GM21367 (cell line): ENCODE measurements around the gene TRIM59.

Experiments used
- ATAC-seq: cut with Tn5 transposase; IDR thresholded peaks from one replicate; pipeline ENCODE4 v1.9.1; 2021; ENCODE audit not compliant: unreplicated experiment

Gene TRIM59

DNA sequence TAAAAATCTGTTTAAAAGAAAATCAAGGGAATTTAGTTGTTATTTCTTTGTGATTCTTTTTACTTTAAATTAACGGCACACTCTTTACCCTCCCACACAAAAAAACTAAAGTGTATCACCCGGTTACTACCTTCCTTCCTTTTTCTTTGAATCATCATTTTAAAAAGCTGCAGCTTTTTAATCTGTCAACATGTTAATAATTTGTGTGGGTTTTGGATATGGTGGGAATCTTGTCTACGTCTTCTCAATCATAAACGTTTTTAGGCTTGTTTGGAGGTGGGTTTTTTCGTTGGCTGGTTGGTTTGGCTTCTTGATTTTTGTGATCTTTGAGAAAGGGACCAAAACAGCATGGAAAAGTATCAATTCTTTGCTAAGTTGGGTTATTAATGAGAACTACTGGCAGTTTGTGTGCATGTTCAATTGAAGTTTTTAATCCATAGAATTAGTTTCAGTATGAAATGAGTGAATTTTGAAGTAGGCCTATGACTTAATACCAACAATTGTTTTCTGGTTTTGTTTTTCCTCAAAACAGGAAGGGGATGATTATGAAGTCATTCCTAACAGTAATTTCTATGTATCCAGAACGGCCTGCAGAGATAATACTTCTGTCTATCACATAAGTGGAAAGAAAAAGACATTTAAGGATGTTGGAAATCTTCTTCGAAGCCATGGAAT is 45.7 kb downstream of the TRIM59 start:
- no peak for ATAC-seq

DNA sequence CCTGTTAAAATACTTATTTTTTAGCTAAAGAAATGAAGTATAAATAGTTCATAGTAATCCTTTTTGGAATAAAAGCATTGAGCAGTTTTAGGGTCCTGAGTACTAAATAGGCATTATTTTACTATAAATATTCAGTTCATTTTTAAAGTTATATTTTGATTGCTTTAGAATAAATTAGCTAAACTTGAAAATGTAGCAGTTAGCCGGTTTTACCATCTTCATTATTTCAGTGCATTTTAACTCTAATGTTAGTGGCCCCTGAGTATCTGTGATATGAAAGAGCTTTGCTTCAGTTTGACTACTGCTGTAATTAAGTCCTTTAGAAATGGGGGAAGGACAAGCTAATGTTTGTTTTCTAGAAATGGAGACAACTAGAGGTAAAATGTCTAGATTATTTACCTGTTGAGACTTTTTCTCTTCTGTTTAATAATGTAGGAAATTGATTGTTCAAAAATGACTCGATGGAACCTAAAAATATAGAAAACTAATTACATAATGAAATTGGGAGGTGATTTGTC is 46.5 kb downstream of the TRIM59 start:
- ATAC-seq: no peak

DNA sequence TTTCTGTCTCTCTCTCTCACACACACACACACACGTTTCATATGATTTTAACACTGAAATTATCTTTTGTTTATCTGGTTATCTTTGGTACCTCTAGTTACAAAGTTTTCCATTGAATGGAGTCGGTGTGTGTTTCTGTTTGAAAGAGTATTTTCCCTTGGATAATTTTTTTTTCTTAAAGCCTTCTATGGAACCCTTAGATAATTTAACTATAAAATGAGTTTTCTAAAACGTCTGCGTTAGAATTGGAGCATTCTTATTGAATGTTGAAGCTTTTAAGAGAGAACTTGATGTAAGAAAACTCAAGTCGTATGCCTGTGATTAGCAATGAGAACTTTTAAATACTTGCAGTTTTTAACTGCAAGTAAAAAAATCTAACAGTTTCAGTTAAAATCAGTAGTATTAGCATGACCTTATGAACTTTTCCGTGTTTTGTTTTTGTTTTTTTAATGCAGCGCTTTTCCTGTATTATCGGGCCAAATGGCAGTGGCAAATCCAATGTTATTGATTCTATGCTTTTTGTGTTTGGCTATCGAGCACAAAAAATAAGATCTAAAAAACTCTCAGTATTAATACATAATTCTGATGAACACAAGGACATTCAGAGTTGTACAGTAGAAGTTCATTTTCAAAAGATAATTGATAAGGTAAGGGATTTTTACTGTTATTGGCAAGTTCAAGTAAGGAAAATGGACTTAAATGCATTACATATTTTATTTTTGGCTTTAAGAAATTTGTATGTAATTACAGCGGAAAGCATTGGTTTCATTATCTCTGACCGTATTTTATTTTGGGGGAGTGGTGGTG is 47.2 kb downstream of the TRIM59 start:
- no peak for ATAC-seq

DNA sequence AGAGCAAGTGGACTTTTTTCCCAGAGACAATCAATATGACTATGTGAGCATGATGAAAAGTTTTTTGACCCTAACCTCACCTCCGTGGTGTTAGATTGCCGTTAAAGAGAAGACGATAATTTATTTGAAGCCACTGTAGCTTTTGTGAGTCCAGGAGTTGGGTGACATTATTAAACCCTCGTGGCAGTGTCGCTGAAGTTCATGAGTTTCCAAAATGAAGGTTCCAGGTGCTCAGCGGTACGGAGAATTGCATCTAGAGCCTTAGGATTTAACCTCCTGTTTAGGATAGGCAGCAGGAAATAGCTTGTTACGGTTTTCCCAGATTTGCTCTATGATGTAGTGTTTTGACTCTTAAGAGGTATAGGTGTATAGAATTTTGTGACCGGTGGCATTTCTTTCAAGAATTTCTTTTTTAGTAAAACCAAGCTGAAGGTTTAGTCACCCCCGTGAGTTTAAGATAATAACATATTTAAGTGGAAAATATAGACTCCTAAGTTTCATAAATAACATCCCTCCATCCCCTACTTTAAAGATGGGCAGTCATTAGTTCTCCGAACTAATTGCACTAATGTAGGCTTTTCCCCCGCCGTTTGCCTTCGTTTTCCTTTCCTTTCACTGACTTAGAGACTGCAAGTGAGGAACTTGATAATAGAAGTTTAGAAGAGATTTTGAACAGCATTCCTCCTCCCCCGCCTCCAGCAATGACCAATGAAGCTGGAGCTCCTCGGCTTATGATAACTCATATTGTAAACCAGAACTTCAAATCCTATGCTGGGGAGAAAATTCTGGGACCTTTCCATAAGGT is 48.1 kb downstream of the TRIM59 start:
- ATAC-seq: no peak

DNA sequence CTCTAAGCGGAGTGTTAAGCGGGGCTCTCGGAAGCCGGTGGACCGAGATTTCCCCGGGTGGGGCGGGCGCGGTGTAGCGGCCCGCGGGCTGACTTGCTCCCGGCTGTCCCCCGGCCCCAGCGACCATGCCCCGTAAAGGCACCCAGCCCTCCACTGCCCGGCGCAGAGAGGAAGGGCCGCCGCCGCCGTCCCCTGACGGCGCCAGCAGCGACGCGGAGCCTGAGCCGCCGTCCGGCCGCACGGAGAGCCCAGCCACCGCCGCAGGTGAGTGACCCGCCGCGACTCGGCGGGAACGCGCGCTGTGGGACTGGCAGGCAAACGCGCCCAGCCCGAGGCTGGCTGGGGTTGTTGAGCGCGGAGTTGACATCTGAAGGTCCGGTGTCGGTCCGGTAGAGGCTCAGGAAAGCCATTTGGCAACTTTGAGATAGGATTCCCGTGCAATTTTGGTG is 48.9 kb downstream of the TRIM59 start:
- no peak for ATAC-seq

DNA sequence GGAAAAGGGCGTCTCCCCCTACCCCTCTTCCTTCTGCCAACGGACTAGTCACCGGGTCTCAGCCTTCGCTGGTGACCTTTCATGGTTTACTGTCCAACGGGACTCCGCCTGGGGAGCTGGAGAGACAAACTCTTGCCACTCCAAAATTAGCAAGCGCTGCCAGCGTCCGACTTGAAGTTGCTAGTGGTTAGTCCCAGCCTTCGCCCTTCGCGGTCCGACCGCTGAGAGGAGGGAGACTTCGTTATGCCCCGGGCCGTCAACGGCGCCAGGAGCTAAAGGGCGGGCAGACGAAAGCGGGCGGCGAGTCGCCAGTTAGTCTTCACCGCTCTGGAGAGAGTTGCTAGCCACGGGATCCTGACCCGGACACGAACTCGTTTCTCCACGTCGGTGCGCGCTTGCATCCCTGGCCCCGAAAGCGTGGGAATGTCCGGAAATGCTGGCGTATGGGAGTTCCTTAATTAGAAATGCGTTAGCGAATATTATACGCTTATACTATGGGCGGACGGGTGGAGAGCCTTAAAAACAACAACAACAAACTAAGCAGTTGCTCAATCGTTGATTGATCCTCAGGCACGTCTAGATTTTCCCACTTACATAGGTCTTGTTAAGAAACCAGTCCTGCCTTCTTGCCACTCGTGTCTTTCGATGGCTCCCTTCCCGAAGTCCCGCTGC is 49.4 kb downstream of the TRIM59 start:
- ATAC-seq: peak; percentile 3

DNA sequence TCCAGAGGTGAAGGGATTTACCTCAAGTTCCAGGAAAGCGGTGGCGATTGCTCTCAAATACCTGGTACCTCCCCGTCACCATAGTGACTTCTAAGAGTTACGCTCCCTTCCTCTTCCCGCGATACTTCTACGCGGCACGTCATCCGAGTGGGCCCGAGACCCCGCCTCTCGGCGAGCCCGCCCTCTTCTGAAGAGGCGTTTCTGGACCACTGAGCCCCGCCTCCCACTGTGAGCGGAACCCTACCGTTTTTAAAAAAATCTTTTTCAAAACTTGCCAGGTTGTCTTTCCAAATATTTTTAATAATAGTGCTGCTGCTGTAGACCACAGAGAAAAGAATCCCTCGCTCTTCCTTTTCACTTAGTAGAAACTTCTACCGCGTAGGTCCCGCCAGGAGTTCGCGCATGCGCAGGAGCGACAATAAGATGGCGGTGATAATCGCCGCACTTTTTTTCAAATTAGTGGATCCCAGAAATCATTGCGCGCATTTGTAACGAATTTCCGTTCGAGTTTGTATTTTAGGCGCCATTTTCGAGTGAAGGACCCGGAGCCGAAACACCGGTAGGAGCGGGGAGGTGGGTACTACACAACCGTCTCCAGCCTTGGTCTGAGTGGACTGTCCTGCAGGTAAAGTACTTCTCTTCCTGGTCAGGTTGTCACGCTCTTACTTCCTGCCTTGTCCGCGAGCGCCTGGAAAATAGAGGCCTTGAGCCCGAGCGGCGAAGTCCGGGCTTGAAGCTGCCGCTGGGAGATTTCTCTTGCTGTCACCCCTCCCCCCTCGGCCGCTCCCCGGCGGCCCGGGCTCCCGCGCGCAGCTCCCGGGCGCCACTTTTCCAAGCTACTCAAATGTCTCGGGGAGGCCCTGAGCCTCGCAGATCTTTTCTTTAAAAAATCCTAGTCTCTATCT is 50.2 kb downstream of the TRIM59 start, which contains the start of the genes IFT80 and SMC4:
Gene IFT80, minus strand, starts transcription at position 101 of the 905 bp plus-strand sequence. CDS start 14,625 bp downstream, outside the sequence.
Gene SMC4, plus strand, starts transcription at position 526 of the 905 bp plus-strand sequence. CDS start 1,177 bp downstream, outside the sequence.
- ATAC-seq: peak; percentile 95

DNA sequence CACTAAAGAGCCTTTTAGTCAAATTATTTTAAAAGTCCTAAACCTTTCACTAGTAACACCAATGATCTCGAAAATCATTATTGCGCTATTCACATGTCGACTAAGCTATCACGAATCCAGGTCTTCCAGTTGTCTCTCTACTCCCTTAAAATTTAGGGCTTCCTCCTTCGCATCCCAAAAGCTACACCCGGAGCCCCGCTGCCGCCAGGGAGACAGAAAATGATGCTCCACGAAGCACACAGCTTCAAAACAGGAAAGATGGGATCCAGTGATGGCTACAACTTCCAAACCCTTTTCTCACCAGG is 50.8 kb downstream of the TRIM59 start:
- peak; percentile 3 for ATAC-seq

DNA sequence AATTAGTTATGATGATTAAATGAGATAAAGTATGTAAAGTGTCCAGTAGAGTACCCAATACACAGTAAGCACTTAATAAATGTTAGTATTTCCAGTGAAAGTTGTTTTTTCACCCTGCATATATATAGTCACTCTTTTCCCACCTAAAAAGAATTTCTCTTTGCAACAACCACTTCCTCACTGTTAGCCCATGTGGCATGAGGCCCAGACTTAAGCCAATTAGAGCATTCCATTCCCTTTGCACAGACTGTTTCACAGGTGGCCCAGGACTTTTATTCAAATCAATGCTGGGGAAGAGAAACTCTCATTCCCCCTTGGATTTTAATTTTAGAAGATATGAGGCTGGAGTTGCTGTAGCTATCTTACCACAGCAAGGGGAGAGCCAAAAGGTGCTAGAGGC is 54.3 kb downstream of the TRIM59 start:
- no peak for ATAC-seq

DNA sequence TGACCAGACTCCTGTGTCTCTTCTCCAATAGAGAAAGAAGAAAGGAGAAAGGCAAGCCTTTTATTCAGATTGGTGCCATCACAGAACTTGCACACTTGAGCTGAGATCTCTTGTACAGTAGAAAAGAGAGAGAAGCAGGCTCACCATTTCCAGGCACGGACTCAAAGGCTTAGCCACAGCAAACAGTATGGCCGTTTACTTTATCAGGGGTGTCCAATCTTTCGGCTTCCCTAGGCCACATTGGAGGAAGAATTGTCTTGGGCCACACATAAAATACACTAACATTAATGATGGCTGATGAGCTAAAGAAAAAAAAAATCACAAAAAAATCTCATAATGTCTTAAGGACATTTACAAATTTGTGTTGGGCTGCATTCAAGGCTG is 55.6 kb downstream of the TRIM59 start:
- ATAC-seq: no peak

DNA sequence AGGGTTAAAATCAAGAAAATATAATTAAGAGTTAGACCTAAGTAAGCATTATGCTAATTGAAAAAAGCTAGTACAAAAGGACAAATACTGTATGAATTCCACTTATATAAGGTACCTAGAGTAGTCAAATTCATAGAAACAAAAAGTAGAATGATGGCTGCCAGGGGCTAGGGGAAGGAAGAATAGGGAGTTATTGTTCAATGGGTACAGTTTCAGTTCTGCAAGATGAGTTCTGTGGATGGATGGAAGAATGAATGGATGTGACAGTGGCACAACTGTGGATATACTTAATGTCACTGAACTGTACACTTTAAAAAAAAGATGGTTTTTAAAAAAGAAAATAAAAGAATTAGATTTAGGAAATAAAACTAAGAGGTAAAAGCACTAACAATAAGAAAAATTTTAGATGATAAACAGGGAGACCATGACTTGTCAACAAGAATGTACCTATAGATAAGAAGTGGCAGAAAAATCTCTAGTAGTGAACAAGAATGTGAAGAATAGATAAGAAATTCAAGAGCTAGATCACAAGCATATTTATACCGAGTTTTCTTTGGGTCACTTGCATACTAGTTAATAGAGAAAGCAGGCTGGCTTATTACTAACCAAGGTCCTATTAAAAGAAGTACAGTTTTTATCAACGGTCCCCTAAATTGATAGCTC is 56.1 kb downstream of the TRIM59 start:
- ATAC-seq: no peak

DNA sequence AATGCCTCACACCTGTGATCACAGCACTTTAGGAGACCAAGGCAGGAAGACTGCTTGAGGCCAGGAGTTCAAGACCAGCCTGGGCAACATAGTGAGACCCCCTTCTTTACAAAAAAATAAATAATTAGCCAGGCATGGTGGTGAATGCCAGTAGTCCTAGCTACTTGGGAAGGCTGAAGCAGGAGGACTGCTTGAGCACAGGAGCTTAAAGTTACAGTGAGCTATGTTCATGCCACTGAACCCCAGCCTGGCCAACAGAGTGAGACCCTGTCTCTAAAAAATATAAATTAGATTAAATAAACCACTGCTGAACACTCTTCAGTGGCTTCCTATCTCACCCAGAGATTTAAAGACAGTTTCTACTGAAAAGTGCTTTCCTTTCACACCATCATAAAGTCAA is 56.8 kb downstream of the TRIM59 start:
- no peak for ATAC-seq

DNA sequence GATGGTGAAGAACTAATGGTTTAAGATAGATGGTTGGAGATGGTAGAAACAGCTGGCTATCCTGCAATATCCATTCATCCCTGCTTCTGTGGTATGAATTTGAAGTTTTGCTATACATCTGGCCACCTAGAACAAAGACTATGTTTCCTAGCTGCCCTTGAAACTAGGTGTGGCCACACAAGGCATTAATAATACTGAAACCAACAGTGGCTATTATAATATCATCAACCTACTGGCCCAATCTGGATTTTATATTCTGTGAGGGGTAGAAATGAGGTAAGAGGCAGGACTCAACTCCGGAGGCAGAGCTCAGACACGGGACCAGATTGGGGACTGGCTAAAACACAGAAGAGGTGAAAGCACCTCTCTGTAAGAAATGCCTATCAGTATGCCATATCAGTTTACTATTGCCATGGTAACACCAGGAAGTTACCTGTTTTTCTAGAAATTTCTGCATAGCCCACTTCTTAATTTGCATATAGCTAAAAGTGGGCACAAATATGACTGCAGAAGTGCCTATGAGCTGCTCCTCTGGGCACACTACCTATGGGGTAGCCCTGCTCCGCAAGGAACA is 58.9 kb downstream of the TRIM59 start:
- ATAC-seq: no peak
